SK-N-SH treated with all-trans-retinoic acid at 6 μM for 48 hours (cell line): ENCODE data around the gene ANKRD11.

Experiments
- ATAC-seq: fragments of 200-7000 bp; cut with Tn5 transposase; 3 replicates; pipeline ENCODE4 v1.9.1; 2020; ENCODE audit warnings: mild to moderate bottlenecking, moderate library complexity
- ARNTL ChIP-seq: fragments of 450-650 bp; formaldehyde crosslinking; IDR thresholded peaks from 2 replicates; pipeline ENCODE4 v1.5.0; 2020; ENCODE audit warnings: low read depth, mild to moderate bottlenecking, moderate library complexity, borderline replicate concordance
- BACH2 ChIP-seq: fragments of 250-450 bp; sonication (Bioruptor Pico); IDR thresholded peaks from 2 replicates; pipeline ENCODE4 v1.9.0; 2021; ENCODE audit warnings: mild to moderate bottlenecking, borderline replicate concordance
- CSDC2 ChIP-seq: fragments of 250-450 bp; sonication (Bioruptor Pico); IDR thresholded peaks from 2 replicates; pipeline ENCODE4 v1.5.0; 2020; ENCODE audit warnings: mild to moderate bottlenecking, moderate library complexity
- ESRRG ChIP-seq: fragments of 250-450 bp; sonication (Bioruptor Pico); IDR thresholded peaks from 2 replicates; pipeline ENCODE4 v1.6.1; 2021; ENCODE audit warnings: mild to moderate bottlenecking
- GLIS3 ChIP-seq: fragments of 250-450 bp; sonication (Bioruptor Pico); IDR thresholded peaks from 2 replicates; pipeline ENCODE4 v1.5.0; 2020; ENCODE audit warnings: mild to moderate bottlenecking, moderate library complexity
- ISL1 ChIP-seq: fragments of 250-450 bp; sonication (Bioruptor Pico); IDR thresholded peaks from 2 replicates; pipeline ENCODE4 v2.1.2; 2022; ENCODE audit warnings: mild to moderate bottlenecking, moderate library complexity
- OSR1 ChIP-seq: fragments of 250-450 bp; sonication (Bioruptor Pico); IDR thresholded peaks from 2 replicates; pipeline ENCODE4 v1.8.0; 2022; ENCODE audit warnings: moderate library complexity, mild to moderate bottlenecking, inconsistent platforms
- PPARA ChIP-seq: fragments of 250-450 bp; sonication (Bioruptor Pico); IDR thresholded peaks from 2 replicates; pipeline ENCODE4 v1.5.0; 2020; ENCODE audit warnings: mild to moderate bottlenecking, borderline replicate concordance
- RARB ChIP-seq: fragments of 250-450 bp; sonication (Bioruptor Pico); IDR thresholded peaks from 2 replicates; pipeline ENCODE4 v1.8.0; 2021; ENCODE audit warnings: mild to moderate bottlenecking, moderate library complexity
- SNAI2 ChIP-seq: fragments of 250-450 bp; sonication (Bioruptor Pico); IDR thresholded peaks from 2 replicates; pipeline ENCODE4 v1.5.0; 2020; ENCODE audit warnings: mild to moderate bottlenecking, moderate library complexity
- TCF4 ChIP-seq: fragments of 250-450 bp; sonication (Bioruptor Pico); IDR thresholded peaks from 2 replicates; pipeline ENCODE4 v1.8.0; 2021; ENCODE audit warnings: mild to moderate bottlenecking, moderate library complexity, borderline replicate concordance
- TOX ChIP-seq: fragments of 250-450 bp; sonication (Bioruptor Pico); IDR thresholded peaks from 2 replicates; pipeline ENCODE4 v1.8.0; 2021; ENCODE audit warnings: mild to moderate bottlenecking, moderate library complexity, borderline replicate concordance
- ZC3H10 ChIP-seq: fragments of 250-450 bp; sonication (Bioruptor Pico); IDR thresholded peaks from 2 replicates; pipeline ENCODE4 v1.5.1; 2021; ENCODE audit warnings: mild to moderate bottlenecking, moderate library complexity
- ZFP3 ChIP-seq: fragments of 250-450 bp; sonication (Bioruptor Pico); IDR thresholded peaks from 2 replicates; pipeline ENCODE4 v1.5.0; 2020; ENCODE audit warnings: mild to moderate bottlenecking, moderate library complexity
- ZFP30 ChIP-seq: fragments of 450-650 bp; formaldehyde crosslinking; IDR thresholded peaks from 2 replicates; pipeline ENCODE4 v1.5.0; 2022; ENCODE audit warnings: mild to moderate bottlenecking, moderate library complexity
- ZNF565 ChIP-seq: fragments of 450-650 bp; formaldehyde crosslinking; conservative IDR thresholded peaks from 2 replicates; pipeline ENCODE4 v1.5.0; 2020; ENCODE audit warnings: low read depth, mild to moderate bottlenecking, moderate library complexity
- ZNF70 ChIP-seq: fragments of 450-650 bp; formaldehyde crosslinking; IDR thresholded peaks from 2 replicates; pipeline ENCODE4 v1.5.0; 2020; ENCODE audit warnings: mild to moderate bottlenecking, moderate library complexity
- ZNF8 ChIP-seq: fragments of 450-650 bp; formaldehyde crosslinking; IDR thresholded peaks from 2 replicates; pipeline ENCODE4 v1.5.0; 2020; ENCODE audit warnings: mild to moderate bottlenecking, moderate library complexity
- TF ChIP-seq, protein P1 (sequence below): fragments of 250-450 bp; sonication (Bioruptor Pico); IDR thresholded peaks from 2 replicates; pipeline ENCODE4 v1.8.0; 2020; ENCODE audit warnings: mild to moderate bottlenecking, moderate library complexity, borderline replicate concordance
- TF ChIP-seq, protein P2 (sequence below): fragments of 250-450 bp; sonication (Bioruptor Pico); IDR thresholded peaks from 2 replicates; pipeline ENCODE4 v1.5.1; 2021; ENCODE audit warnings: mild to moderate bottlenecking, moderate library complexity
- TF ChIP-seq, protein P3 (sequence below): fragments of 250-450 bp; sonication (Bioruptor Pico); IDR thresholded peaks from 2 replicates; pipeline ENCODE4 v1.8.0; 2021; ENCODE audit warnings: low read depth, mild to moderate bottlenecking, moderate library complexity, borderline replicate concordance
- TF ChIP-seq, protein P4 (sequence below): fragments of 250-450 bp; sonication (Bioruptor Pico); IDR thresholded peaks from 2 replicates; pipeline ENCODE4 v1.5.1; 2020; ENCODE audit warnings: low read depth, mild to moderate bottlenecking, moderate library complexity

The ANKRD11 gene

DNA sequence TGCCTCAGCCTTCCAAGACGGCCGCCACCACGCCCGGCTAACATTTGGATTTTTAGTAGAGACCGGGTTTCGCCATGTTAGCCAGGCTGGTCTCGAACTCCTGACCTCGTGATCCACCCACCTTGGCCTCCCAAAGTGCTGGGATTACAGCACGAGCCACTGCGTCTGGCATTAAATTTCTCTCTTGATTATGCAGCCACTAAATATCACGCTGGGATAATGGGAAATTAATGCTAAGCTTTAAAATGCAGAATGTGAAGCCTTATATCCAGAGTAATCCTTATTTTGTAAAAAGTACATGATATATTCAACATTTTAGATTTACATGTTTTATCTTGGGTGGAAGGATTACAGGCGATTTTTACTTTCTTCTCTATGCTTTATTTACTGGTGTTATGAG lies 89.2 kb downstream of the ANKRD11 start:
- no peak for TF ChIP-seq ZFP30 (CRISPR knock-in tag)
- ATAC-seq, result no peak

DNA sequence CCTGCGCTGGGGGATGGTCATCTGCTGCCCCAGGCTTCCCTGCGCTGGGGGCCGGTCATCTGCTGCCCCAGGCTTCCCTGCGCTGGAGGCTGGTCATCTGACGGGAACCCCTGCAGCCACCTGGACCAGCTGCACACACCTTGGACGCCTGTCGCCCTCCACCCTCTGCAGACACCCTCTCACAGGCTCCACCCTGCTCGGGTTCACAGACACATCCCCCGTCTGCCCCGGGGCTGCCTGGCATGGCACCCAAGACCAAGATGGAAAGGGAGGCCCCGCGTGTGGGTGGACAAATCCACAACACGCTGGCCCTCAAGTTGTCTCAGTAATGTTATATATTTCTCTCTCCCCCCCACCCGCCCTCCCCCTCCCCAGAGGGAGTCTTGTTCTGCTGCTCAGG lies 89.6 kb downstream of the ANKRD11 start:
- TF ChIP-seq ZNF70 (CRISPR knock-in tag), result no peak
- no peak for TF ChIP-seq TOX (CRISPR knock-in tag)
- TF ChIP-seq ZNF565 (CRISPR knock-in tag), result no peak
- TF ChIP-seq BACH2 (CRISPR knock-in tag), result no peak
- no peak for TF ChIP-seq GLIS3 (CRISPR knock-in tag)
- TF ChIP-seq, protein P1, sequence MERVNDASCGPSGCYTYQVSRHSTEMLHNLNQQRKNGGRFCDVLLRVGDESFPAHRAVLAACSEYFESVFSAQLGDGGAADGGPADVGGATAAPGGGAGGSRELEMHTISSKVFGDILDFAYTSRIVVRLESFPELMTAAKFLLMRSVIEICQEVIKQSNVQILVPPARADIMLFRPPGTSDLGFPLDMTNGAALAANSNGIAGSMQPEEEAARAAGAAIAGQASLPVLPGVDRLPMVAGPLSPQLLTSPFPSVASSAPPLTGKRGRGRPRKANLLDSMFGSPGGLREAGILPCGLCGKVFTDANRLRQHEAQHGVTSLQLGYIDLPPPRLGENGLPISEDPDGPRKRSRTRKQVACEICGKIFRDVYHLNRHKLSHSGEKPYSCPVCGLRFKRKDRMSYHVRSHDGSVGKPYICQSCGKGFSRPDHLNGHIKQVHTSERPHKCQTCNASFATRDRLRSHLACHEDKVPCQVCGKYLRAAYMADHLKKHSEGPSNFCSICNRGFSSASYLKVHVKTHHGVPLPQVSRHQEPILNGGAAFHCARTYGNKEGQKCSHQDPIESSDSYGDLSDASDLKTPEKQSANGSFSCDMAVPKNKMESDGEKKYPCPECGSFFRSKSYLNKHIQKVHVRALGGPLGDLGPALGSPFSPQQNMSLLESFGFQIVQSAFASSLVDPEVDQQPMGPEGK (CRISPR knock-in tag), result no peak
- ATAC-seq, result no peak

DNA sequence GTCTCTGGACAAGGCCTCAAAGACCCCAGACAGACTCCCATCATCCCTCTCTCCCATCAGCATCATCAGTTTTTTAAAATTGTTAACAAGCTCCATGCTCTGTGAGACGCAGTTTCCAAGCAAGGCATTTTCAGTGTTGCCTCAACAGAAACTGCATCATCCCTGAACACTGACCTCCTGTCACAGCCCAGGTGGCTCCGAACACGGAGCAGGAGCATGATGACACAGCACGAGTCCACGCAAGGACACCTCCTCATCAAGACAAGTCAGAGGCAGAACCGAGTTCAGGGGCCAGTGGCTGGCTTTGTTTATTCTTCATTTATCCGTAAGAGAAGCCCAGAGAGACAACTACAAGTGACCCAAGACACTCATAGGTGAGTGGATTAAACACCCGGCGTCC lies 91.4 kb downstream of the ANKRD11 start:
- ATAC-seq, result no peak
- TF ChIP-seq OSR1 (CRISPR knock-in tag) (no peak), ZC3H10 (CRISPR knock-in tag) (no peak), CSDC2 (no peak), ARNTL (no peak), PPARA (CRISPR knock-in tag) (no peak), GLIS3 (CRISPR knock-in tag) (no peak), ISL1 (CRISPR knock-in tag) (no peak), TCF4 (CRISPR knock-in tag) (no peak), ZNF8 (CRISPR knock-in tag) (no peak), SNAI2 (CRISPR knock-in tag) (no peak), ZNF565 (CRISPR knock-in tag) (no peak), BACH2 (CRISPR knock-in tag) (no peak), ZFP30 (CRISPR knock-in tag) (no peak), ZFP3 (CRISPR knock-in tag) (no peak), RARB (CRISPR knock-in tag) (no peak), ESRRG (CRISPR knock-in tag) (no peak)
- TF ChIP-seq, protein P2, sequence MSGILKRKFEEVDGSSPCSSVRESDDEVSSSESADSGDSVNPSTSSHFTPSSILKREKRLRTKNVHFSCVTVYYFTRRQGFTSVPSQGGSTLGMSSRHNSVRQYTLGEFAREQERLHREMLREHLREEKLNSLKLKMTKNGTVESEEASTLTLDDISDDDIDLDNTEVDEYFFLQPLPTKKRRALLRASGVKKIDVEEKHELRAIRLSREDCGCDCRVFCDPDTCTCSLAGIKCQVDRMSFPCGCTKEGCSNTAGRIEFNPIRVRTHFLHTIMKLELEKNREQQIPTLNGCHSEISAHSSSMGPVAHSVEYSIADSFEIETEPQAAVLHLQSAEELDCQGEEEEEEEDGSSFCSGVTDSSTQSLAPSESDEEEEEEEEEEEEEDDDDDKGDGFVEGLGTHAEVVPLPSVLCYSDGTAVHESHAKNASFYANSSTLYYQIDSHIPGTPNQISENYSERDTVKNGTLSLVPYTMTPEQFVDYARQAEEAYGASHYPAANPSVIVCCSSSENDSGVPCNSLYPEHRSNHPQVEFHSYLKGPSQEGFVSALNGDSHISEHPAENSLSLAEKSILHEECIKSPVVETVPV (CRISPR knock-in tag), result no peak
- TF ChIP-seq, protein P3, sequence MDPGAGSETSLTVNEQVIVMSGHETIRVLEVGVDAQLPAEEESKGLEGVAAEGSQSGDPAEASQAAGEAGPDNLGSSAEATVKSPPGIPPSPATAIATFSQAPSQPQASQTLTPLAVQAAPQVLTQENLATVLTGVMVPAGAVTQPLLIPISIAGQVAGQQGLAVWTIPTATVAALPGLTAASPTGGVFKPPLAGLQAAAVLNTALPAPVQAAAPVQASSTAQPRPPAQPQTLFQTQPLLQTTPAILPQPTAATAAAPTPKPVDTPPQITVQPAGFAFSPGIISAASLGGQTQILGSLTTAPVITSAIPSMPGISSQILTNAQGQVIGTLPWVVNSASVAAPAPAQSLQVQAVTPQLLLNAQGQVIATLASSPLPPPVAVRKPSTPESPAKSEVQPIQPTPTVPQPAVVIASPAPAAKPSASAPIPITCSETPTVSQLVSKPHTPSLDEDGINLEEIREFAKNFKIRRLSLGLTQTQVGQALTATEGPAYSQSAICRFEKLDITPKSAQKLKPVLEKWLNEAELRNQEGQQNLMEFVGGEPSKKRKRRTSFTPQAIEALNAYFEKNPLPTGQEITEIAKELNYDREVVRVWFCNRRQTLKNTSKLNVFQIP (CRISPR knock-in tag), result no peak
- TF ChIP-seq, protein P4, sequence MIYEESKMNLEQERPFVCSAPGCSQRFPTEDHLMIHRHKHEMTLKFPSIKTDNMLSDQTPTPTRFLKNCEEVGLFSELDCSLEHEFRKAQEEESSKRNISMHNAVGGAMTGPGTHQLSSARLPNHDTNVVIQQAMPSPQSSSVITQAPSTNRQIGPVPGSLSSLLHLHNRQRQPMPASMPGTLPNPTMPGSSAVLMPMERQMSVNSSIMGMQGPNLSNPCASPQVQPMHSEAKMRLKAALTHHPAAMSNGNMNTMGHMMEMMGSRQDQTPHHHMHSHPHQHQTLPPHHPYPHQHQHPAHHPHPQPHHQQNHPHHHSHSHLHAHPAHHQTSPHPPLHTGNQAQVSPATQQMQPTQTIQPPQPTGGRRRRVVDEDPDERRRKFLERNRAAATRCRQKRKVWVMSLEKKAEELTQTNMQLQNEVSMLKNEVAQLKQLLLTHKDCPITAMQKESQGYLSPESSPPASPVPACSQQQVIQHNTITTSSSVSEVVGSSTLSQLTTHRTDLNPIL (CRISPR knock-in tag), result no peak

DNA sequence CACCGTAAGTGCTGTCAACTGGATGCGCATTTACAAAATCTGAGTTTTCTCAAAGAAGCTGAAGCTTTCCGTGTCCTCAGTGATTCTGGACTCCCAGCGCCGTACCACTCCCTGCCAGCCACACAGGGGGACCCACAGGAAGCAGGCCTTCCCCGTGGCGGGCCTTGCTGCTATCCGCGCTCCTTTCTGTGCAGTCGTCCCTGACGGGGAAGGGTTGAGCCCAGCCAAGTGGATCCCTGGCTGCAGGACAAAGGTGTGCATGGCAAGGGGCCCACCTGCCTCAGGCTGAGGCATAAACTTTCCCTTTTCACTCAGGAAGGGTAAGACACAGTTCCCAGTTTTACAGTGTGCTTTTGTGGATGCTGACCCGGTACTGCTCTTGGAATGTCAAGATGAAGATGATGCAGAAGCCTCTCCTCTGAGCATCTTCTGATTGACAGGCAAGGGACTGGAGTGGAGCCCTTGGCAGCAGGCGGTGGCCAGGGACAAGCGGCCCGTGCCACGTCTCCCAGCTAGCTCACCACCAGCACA lies 93.0 kb downstream of the ANKRD11 start:
- no peak for ATAC-seq
- no peak for TF ChIP-seq ZC3H10 (CRISPR knock-in tag)
- TF ChIP-seq ARNTL, result no peak
- no peak for TF ChIP-seq GLIS3 (CRISPR knock-in tag)
- TF ChIP-seq SNAI2 (CRISPR knock-in tag), result no peak
- TF ChIP-seq ISL1 (CRISPR knock-in tag), result no peak
- TF ChIP-seq BACH2 (CRISPR knock-in tag), result no peak
- no peak for TF ChIP-seq OSR1 (CRISPR knock-in tag)

DNA sequence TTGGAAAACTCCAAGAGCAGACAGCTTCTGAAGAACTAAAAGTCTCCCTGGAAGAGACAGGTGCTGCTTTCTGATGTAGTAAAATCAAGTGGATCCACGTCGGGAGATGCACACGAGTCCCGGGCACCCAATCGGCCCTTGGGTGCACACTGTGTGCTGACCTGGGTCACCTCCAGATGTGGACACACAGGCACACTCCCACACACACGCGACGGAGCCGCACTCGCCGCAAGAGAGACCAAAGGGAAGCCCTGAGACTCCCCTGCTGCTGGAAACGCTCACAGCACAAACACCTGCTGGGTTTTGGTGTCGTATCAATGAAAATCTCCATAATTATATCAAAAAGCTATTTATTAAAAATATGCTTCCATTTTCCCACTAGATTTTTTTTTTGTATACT lies 94.2 kb downstream of the ANKRD11 start:
- TF ChIP-seq BACH2 (CRISPR knock-in tag) (no peak), ZC3H10 (CRISPR knock-in tag) (no peak), GLIS3 (CRISPR knock-in tag) (no peak), SNAI2 (CRISPR knock-in tag) (no peak)
- TF ChIP-seq, protein P4 (CRISPR knock-in tag), result no peak

More for the DNA sequence above, 94.2 kb downstream of the ANKRD11 start:
- ATAC-seq, result no peak
